Common myeloid progenitor, CD34-positive (primary cell): ENCODE data around the gene SH2D1A.

ENCODE experiments used
- CTCF ChIA-PET: fragments of 350-600 bp; sonication (Branson Sonifier 250); formaldehyde crosslinking; loops from one replicate; lab custom pipeline; 2021; ENCODE audit warnings: antibody characterized with exemption; lab: Charles Lee
- POLR2A ChIA-PET: fragments of 350-600 bp; sonication (Branson Sonifier 250); formaldehyde crosslinking; loops from one replicate; lab custom pipeline; 2021; ENCODE audit warnings: antibody characterized with exemption; lab: Charles Lee
- DNase-seq, 3 donors: peaks; one replicate each; pipeline versions ENCODE4 v3.0.0 to v3.0.0-alpha.2; 2013
- H3K27ac ChIP-seq, 2 experiments: 1 replicate in 1 of 2; 2 replicates in 1 of 2; pipeline ENCODE4 v1.7.0; 2013; ENCODE audit warnings: inconsistent platforms in 2 of 2, low read length in 2 of 2, mild to moderate bottlenecking in 2 of 2, low read depth in 1 of 2, moderate library complexity in 1 of 2; ENCODE audit not compliant: severe bottlenecking in 2 of 2, insufficient read depth in 1 of 2, poor library complexity in 1 of 2
- H3K27me3 ChIP-seq, 5 experiments: replicated peaks in 2 of 5; 1 replicate in 3 of 5; 2 replicates in 2 of 5; pipeline versions ENCODE4 v1.6.1 to v1.7.0; 2013; ENCODE audit warnings: low read length in 4 of 5, mild to moderate bottlenecking in 2 of 5, moderate library complexity in 2 of 5, inconsistent platforms in 1 of 5; ENCODE audit not compliant: insufficient read depth in 5 of 5, control insufficient read depth in 4 of 5
- H3K36me3 ChIP-seq, 4 experiments: 1 replicate in 2 of 4; 2 replicates in 2 of 4; pipeline versions ENCODE4 v1.6.1 to v1.7.0; 2013; ENCODE audit warnings: low read length in 3 of 4, control low read depth in 1 of 4, mild to moderate bottlenecking in 1 of 4; ENCODE audit not compliant: control insufficient read depth in 4 of 4, insufficient read depth in 4 of 4
- H3K4me1 ChIP-seq, 4 experiments: 1 replicate in 3 of 4; 2 replicates in 1 of 4; pipeline versions ENCODE4 v1.6.1 to v1.7.1; 2013; ENCODE audit warnings: low read length in 3 of 4, mild to moderate bottlenecking in 3 of 4, control low read depth in 1 of 4, inconsistent platforms in 1 of 4, moderate library complexity in 1 of 4; ENCODE audit not compliant: control insufficient read depth in 4 of 4, insufficient read depth in 4 of 4; ENCODE audit errors: control extremely low read depth in 1 of 4
- H3K4me3 ChIP-seq, 7 experiments: 1 replicate in 4 of 7; 2 replicates in 3 of 7; pipeline versions ENCODE4 v1.5.1 to v1.7.0; 2013; ENCODE audit warnings: mild to moderate bottlenecking in 7 of 7, low read length in 6 of 7, moderate library complexity in 6 of 7, inconsistent platforms in 2 of 7, low read depth in 2 of 7, control low read depth in 1 of 7; ENCODE audit not compliant: insufficient read depth in 4 of 7, control insufficient read depth in 1 of 7; ENCODE audit errors: extremely low read depth in 1 of 7
- H3K9me3 ChIP-seq, 5 experiments: 1 replicate in 4 of 5; 2 replicates in 1 of 5; pipeline versions ENCODE4 v1.6.1 to v1.7.1; 2013; ENCODE audit warnings: low read length in 4 of 5, mild to moderate bottlenecking in 2 of 5, inconsistent platforms in 1 of 5, low read depth in 1 of 5, moderate library complexity in 1 of 5; ENCODE audit not compliant: control insufficient read depth in 4 of 5, insufficient read depth in 2 of 5; ENCODE audit errors: control extremely low read depth in 1 of 5
- WGBS: methylation state at CpG from one replicate; pipeline ENCODE4 v1.1.5; 2013; ENCODE audit not compliant: insufficient coverage; 5-methylcytosine and 5-hydroxymethylcytosine counted together

The SH2D1A gene

GRCh38 chrX:124414281-124414680 lies 67.9 kb downstream of the SH2D1A start:
- H3K27me3 ChIP-seq: no peaks in the 10 kb centered on the region
- no peaks in the 10 kb centered on the region for H3K4me1 ChIP-seq
- WGBS: 78% methylated on average over 5 of the region's 5 CpGs
- H3K27ac ChIP-seq: no peak overlapping the region
- no peaks in the 10 kb centered on the region for H3K36me3 ChIP-seq
- ChIA-PET POLR2A (no interaction called here), CTCF (no interaction called here)
- DNase-seq: no peak
- no peaks in the 10 kb centered on the region for H3K9me3 ChIP-seq
- no peak overlapping the region for H3K4me3 ChIP-seq

GRCh38 chrX:124415115-124415800 lies 68.9 kb downstream of the SH2D1A start:
- 84% methylated on average over 5 of the region's 5 CpGs for WGBS
- peak in 2 of 3 donors; percentile 4 to 24 for DNase-seq
- CTCF ChIA-PET: no interaction called here

GRCh38 chrX:124421898-124422655 lies 75.7 kb downstream of the SH2D1A start:
- 83% methylated on average over 13 of the region's 15 CpGs for WGBS
- no peaks in the 10 kb centered on the region for H3K36me3 ChIP-seq
- H3K4me1 ChIP-seq: no peaks in the 10 kb centered on the region
- DNase-seq: no peak
- peaks cover 0 to 4% (median 0%) of the 10 kb centered on the region in 5 experiments for H3K9me3 ChIP-seq
- no peaks in the 10 kb centered on the region for H3K27me3 ChIP-seq
- ChIA-PET POLR2A (interaction anchor here (0.5 kb wide), 1 partner anchor 1560 kb away, joined by 3 read pairs; no protein-coding TSS in a partner anchor), CTCF (no interaction called here)
- no peak overlapping the region for H3K27ac ChIP-seq
- H3K4me3 ChIP-seq: no peak overlapping the region

More at GRCh38 chrX:124415115-124415800, 68.9 kb downstream of the SH2D1A start:
- H3K27ac ChIP-seq: no peak overlapping the region
- no peaks in the 10 kb centered on the region for H3K27me3 ChIP-seq
- no peak overlapping the region for H3K4me3 ChIP-seq
- no peaks in the 10 kb centered on the region for H3K36me3 ChIP-seq
- no peaks in the 10 kb centered on the region for H3K9me3 ChIP-seq
- H3K4me1 ChIP-seq: no peaks in the 10 kb centered on the region
- POLR2A ChIA-PET: no interaction called here
